HCT116 (cell line): ENCODE measurements around the gene LCMT1.

Experiments used
- EZH2 ChIP-seq: fragments of 200-600 bp; sonication (generic); IDR thresholded peaks from 2 replicates; pipeline ENCODE4 v1.6.1; 2017; ENCODE audit warnings: antibody characterized with exemption, mixed run types
- JUND ChIP-seq: IDR thresholded peaks from 2 replicates; pipeline ENCODE4 v1.6.1; 2012
- POLR2A ChIP-seq: IDR thresholded peaks from 2 replicates; pipeline ENCODE4 v1.7.0; 2011; ENCODE audit warnings: borderline replicate concordance; ENCODE audit not compliant: insufficient read depth, insufficient read length; ENCODE audit errors: extremely low read depth
- POLR2AphosphoS5 ChIP-seq: IDR thresholded peaks from 2 replicates; pipeline ENCODE4 v1.6.1; 2011; ENCODE audit warnings: mild to moderate bottlenecking, low read depth, low read length, moderate library complexity
- RAD21 ChIP-seq: IDR thresholded peaks from 2 replicates; pipeline ENCODE4 v1.6.1; 2012; ENCODE audit warnings: low read depth, mild to moderate bottlenecking
- TCF7L2 ChIP-seq: IDR thresholded peaks from 2 replicates; pipeline ENCODE4 v1.7.0; 2011; ENCODE audit warnings: borderline replicate concordance, inconsistent platforms; ENCODE audit not compliant: insufficient read depth, insufficient read length; ENCODE audit errors: extremely low read depth
- TF ChIP-seq, protein P1 (sequence below), 3 experiments: fragments of 200-600 bp in 1 of 3; sonication (generic) in 1 of 3; IDR thresholded peaks in 2 of 3; conservative IDR thresholded peaks in 1 of 3; 2 replicates each; pipeline ENCODE4 v1.5.1; 2012 to 2017; ENCODE audit warnings: low read depth in 2 of 3, low read length in 2 of 3, antibody characterized with exemption in 1 of 3, borderline replicate concordance in 1 of 3, control low read depth in 1 of 3, mild to moderate bottlenecking in 1 of 3, mixed read lengths in 1 of 3, mixed run types in 1 of 3, moderate library complexity in 1 of 3; ENCODE audit not compliant: insufficient read depth in 1 of 3
- TF ChIP-seq, protein P2 (sequence below): IDR thresholded peaks from 2 replicates; pipeline ENCODE4 v1.6.1; 2012

DNA sequence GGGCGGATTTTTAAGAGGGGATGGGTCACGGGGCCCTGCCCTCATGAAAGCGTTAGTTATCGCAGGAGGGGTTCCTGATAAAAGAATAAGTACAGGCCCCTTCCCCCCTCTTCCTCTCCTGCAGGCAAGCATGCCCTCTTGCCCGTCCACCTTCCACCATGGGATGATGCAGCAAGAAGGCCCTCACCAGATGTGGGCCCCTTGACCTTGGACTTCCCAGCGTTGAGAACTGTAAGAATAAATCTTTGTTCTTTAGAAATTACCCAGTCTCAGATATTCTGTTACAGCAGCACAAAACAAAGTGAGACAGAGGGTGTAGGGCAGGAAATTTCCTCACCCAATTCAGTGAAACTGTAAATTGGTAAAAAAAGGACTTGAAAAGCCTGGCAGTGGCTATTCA, 27.8 kb upstream of the LCMT1 start:
- TF ChIP-seq JUND (no peak), EZH2 (no peak), POLR2AphosphoS5 (no peak), POLR2A (no peak), TCF7L2 (no peak), RAD21 (no peak)
- TF ChIP-seq, protein P1, sequence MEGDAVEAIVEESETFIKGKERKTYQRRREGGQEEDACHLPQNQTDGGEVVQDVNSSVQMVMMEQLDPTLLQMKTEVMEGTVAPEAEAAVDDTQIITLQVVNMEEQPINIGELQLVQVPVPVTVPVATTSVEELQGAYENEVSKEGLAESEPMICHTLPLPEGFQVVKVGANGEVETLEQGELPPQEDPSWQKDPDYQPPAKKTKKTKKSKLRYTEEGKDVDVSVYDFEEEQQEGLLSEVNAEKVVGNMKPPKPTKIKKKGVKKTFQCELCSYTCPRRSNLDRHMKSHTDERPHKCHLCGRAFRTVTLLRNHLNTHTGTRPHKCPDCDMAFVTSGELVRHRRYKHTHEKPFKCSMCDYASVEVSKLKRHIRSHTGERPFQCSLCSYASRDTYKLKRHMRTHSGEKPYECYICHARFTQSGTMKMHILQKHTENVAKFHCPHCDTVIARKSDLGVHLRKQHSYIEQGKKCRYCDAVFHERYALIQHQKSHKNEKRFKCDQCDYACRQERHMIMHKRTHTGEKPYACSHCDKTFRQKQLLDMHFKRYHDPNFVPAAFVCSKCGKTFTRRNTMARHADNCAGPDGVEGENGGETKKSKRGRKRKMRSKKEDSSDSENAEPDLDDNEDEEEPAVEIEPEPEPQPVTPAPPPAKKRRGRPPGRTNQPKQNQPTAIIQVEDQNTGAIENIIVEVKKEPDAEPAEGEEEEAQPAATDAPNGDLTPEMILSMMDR (IDR thresholded peaks at IDR 0.05 in 2 of 3, conservative IDR thresholded peaks at IDR 0.05 in 1 of 3; ENCODE audit: borderline replicate concordance in 1 of 3, insufficient read depth in 1 of 3, low read depth in 2 of 3, low read length in 2 of 3), result no peak
- TF ChIP-seq, protein P2, sequence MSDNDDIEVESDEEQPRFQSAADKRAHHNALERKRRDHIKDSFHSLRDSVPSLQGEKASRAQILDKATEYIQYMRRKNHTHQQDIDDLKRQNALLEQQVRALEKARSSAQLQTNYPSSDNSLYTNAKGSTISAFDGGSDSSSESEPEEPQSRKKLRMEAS, result no peak
